NB4 (cell line): Measurements from ENCODE around the gene POMGNT2.

Experiments
- DNase-seq: peaks from one replicate; pipeline ENCODE4 v3.0.0; 2010; ENCODE audit warnings: low read depth
- H3K4me3 ChIP-seq: one replicate; pipeline ENCODE4 v1.5.1; 2011; ENCODE audit warnings: mild to moderate bottlenecking, low read depth, low read length, moderate library complexity
- MYC ChIP-seq: IDR thresholded peaks from 2 replicates; pipeline ENCODE4 v1.6.1; 2011; ENCODE audit warnings: low read depth, low read length
- POLR2A ChIP-seq: IDR thresholded peaks from 2 replicates; pipeline ENCODE4 v1.6.1; 2011; ENCODE audit warnings: mild to moderate bottlenecking; ENCODE audit not compliant: insufficient read length; ENCODE audit errors: extremely low read depth
- TF ChIP-seq, protein P1 (sequence below): IDR thresholded peaks from one replicate; pipeline ENCODE4 v1.5.1; 2012; ENCODE audit warnings: low read depth, low read length
- TF ChIP-seq, protein P2 (sequence below): IDR thresholded peaks from 2 replicates; pipeline ENCODE4 v1.6.1; 2011; ENCODE audit warnings: low read depth, low read length

POMGNT2 gene

DNA sequence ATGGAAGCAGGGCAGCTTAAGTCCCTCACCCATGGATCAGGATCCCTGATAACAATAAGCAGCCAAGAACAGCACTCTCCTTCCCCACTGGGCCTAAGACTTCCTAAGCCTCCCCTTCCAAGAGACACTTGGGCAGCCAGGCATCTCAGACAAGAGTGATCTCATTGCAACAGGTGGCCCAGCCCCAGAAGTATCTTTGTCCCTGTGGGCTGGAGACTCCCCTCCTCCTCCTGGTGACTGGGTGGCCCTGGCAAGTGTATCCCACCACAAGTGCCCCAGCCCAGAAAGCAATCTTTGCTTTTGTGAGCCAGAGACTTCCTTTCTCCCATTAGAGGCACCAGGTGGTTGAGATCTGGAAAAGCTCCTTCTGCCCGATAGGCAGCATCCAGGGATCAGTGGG is 40.7 kb upstream of the POMGNT2 start:
- DNase-seq = no peak
- TF ChIP-seq POLR2A = no peak
- TF ChIP-seq, protein P1, sequence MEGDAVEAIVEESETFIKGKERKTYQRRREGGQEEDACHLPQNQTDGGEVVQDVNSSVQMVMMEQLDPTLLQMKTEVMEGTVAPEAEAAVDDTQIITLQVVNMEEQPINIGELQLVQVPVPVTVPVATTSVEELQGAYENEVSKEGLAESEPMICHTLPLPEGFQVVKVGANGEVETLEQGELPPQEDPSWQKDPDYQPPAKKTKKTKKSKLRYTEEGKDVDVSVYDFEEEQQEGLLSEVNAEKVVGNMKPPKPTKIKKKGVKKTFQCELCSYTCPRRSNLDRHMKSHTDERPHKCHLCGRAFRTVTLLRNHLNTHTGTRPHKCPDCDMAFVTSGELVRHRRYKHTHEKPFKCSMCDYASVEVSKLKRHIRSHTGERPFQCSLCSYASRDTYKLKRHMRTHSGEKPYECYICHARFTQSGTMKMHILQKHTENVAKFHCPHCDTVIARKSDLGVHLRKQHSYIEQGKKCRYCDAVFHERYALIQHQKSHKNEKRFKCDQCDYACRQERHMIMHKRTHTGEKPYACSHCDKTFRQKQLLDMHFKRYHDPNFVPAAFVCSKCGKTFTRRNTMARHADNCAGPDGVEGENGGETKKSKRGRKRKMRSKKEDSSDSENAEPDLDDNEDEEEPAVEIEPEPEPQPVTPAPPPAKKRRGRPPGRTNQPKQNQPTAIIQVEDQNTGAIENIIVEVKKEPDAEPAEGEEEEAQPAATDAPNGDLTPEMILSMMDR = no peak
- TF ChIP-seq, protein P2, sequence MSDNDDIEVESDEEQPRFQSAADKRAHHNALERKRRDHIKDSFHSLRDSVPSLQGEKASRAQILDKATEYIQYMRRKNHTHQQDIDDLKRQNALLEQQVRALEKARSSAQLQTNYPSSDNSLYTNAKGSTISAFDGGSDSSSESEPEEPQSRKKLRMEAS = no peak
- no peak for TF ChIP-seq MYC
- H3K4me3 ChIP-seq = no peak overlapping the region

DNA sequence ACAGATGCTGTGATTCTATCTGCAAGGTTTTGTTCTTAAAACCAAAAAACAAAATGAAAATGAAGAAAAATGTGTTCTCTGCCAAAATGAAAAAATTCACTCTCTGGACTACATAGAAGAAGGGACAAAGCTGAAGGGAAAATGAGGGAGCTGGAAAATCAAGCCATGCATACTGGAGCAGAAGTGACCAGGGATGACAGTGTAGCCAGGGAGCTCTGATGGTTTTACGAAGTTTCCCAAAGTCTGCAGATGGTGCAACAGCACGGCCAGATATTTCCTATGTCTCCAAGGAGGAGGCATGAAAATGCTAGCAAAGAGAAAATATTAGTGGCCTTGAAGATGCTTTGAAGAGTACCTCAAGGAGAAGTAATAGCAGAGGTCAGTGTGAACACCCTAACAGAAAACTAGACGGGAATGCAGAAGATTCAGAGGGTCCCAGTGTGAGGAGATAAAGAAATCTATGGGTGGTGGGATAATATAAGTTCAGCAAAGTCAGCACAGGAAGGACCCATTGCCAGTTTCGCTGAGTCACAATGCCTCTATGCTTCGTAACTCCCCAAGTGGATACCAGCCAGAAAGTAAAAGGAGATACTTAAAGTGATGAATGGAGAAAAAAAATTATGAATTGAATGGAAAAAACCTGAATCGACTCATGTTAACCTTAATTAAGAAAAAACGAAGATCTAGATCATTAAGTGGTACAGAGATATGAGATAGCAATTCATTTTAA is 39.0 kb upstream of the POMGNT2 start:
- TF ChIP-seq, protein P2 = no peak
- TF ChIP-seq, protein P1 = no peak
- TF ChIP-seq POLR2A (no peak), MYC (no peak)
- no peak for DNase-seq
- H3K4me3 ChIP-seq = no peak overlapping the region

DNA sequence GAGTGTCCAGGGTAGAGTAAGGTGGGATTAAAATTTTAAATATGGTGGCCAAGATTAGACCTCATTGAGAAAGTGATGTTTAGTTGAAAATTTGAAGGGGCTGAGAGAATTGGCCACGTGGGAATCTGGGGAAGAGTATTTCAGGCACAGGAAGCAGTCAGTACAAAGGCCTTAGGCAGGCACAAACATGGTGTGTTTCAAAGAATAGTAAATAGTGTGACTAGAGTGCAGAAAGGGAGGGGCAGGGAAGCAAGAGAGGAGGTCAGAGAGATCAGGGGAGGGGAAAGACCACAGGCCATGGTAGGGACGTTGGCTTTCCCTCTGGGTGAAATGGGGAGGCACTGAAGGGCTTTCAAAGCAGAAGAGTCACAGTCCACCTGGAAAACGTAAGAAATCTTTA is 36.6 kb upstream of the POMGNT2 start:
- H3K4me3 ChIP-seq = no peak overlapping the region
- TF ChIP-seq MYC = no peak
- TF ChIP-seq, protein P2 = no peak
- TF ChIP-seq, protein P1 = no peak
- no peak for TF ChIP-seq POLR2A
- no peak for DNase-seq

DNA sequence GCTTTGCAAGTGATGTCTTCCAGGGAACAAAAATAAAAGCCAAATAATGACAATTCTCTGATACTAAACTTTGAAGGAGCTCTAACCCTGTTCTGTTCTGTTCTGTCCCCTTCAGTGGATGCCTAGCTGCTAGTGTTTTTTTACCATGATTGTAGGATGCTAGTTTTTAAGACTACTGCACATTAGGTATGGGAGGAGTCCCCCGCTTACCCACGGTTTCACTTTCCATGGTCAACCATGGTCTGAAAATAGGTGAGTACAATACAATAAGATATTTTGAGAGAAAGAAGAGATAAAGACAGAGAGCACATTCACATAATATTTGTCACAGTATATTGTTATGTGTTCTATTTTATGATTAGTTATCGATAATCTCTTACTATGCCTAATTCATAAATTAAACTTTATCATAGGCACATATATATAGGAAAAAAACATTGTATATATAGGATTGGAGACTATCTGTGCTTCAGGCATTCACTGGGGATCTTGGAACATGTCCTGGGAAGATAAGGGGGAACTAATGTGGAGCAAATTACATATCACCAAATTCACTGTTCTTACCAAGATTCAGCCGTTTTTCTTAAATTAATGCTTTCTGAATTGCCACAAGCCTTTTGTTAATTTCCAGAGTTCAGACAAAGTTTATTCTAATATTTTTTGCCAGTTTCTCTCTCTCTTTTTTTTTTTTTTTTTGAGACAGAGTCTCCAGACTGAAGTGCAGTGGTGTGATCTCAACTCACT is 32.8 kb upstream of the POMGNT2 start:
- no peak for DNase-seq
- H3K4me3 ChIP-seq = no peak overlapping the region
- no peak for TF ChIP-seq MYC
- TF ChIP-seq, protein P2 = no peak
- no peak for TF ChIP-seq POLR2A
- TF ChIP-seq, protein P1 = no peak

DNA sequence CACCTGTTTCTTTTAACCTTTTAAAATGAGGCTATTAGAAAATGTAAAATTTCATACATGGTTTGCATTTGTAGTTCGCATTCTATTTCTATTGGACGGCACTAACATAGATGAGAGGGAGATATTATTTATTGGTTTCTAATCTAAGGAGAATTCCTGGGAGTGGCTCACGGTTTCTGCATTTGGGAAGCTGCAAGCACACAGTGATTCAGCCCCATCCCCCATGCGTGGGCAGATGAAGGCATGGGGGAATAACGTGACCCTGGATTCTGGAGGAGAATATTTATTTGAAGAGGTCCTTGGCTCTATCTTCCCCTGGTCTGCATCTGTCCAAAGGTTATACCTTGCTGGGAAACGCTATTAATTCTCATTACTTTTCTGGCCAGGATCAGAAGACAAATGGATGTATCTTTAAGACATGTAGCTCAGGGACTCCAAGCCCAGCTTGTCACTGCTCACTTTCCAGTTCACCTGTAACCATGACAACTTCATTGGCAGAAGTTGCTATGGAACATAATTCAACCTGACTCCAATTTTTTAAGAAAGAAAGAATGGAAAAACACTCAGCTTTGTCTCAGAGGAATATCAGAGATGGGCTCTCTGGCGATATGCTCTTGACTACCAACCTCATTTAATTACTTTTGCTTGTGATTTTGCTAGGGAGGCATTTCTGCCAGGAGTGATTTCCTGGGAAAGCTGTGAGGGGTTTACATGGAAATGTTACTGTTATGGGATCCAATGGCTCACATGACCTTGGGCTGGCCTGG is 27.2 kb upstream of the POMGNT2 start:
- no peak for DNase-seq
- no peak for TF ChIP-seq POLR2A
- no peak for TF ChIP-seq MYC
- TF ChIP-seq, protein P1 = no peak
- H3K4me3 ChIP-seq = no peak overlapping the region
